ENCODE data around the gene IAH1.

The IAH1 gene

GRCh38 chr2:9474361-9475057 is at the start of gene IAH1:
Gene IAH1, plus strand, starts transcription at chr2:9474551. Its CDS starts 16 bp downstream, at chr2:9474567.
- peak; percentile 49 to 62 for DNase-seq (ENCODE audit: low read depth in 2 of 2)

GRCh38 chr2:9428965-9429577 is 45.3 kb upstream of the IAH1 start:
- DNase-seq (ENCODE audit: low read depth in 2 of 2), result no peak

DNA sequence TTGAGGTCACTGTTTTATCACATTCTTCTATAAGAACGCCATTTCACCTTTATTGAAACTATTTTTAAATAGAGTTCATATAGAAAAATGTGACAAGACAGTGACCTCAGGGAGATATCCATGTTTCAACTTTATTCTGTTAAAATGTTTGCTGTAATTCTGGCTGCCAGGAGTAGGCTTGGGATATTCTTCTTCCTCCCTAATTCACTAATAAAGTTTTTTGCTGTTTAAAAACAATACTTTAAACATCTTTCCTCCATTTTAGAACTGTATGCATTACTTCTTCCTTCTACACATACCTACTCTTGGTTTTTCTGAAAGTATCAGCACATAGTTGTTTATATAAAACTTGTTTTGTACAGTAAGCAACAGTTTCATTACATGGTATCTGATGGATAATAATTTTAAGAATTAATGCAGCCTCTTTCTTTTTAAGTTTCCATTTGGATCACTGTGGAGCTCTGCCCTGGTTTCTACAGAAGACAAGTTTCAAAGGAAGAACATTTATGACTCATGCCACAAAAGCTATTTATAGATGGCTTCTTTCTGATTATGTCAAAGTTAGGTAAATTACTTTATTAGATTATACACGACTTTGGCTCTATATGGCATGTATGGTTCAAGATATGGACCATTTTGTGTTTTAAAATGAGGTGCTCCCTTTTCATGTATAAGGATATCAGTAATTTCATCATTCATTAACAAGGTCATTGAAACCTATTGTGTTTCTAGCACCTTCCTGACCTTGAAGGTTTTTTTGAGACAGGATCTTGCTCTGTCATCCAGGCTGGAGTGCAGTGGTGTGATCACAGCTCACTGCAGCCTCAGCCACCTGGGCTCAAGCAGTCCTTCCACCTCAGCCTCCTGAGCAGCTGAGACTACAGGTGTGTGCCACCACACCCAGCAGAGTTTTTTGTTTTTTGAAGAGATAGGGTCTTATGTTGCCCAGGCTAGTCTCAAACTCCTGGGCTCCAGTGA is 43.7 kb upstream of the IAH1 start:
- DNase-seq (ENCODE audit: low read depth in 2 of 2), result no peak

DNA sequence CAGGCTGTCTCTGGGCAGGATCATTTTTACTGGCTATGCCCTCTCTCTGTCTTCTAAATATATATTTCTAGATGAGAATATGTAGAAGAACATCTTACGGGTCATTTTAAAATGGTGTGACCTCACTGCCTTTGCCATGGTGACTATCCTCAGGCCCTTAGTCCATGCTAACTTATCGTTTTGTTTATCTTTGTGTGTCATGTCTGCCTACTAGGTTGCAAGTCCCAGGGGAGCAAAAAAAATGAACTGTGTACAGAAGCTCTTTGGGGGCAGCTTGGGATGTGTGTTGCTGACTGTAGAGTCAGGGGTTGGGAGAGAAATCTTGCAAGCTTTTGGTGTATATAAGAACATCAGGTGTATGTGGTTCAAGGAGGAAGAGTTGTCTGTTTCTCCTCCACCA is 39.9 kb upstream of the IAH1 start:
- DNase-seq (ENCODE audit: low read depth in 2 of 2), result no peak

- no peak for DNase-seq (ENCODE audit: low read depth in 2 of 2)
Observed at GRCh38 chr2:9439536-9439935, 34.8 kb upstream of the IAH1 start.

GRCh38 chr2:9440058-9440727 is 34.2 kb upstream of the IAH1 start:
- no peak for DNase-seq (ENCODE audit: low read depth in 2 of 2)

DNA sequence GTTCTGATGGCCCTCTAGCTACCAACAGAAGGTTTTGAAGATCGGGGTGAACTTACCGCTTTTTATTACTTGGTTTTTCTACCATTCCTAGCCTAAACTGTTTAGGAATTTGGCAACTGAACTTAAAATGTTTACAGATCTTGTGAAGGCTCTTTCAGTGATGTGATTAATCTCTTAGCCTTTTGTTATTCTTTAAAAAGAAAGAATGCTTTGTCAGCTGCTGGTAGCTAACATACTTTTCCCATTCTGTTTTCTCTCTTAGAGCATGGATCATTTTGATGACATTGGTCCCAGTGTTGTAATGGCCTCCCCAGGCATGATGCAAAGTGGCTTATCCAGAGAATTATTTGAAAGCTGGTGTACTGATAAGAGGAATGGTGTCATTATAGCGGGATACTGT is 32.8 kb upstream of the IAH1 start:
- DNase-seq (ENCODE audit: low read depth in 2 of 2), result no peak

- no peak for DNase-seq (ENCODE audit: low read depth in 2 of 2)
Observed at GRCh38 chr2:9443526-9443925, 30.8 kb upstream of the IAH1 start.

DNA sequence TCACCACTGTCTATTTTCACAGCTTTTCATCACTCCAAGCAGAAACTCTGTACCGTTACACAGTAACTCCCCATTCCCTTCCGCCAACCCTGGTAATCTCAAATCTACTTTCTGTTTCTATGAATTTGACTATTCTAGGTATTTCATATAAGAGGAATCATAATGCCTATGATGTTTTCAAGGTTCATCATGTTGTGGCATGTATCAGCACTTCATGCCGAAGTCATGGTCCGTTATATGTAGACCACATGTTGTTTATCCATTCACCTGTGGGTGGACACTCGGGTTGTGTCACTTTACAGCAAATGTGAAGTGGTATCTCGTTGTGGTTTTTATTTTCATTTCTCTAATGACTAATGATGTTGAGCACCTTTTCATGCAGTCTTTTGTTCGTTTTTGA is 29.3 kb upstream of the IAH1 start:
- no peak for DNase-seq (ENCODE audit: low read depth in 2 of 2)

- no peak for DNase-seq (ENCODE audit: low read depth in 2 of 2)
Observed at GRCh38 chr2:9451231-9451630, 23.1 kb upstream of the IAH1 start.

DNA sequence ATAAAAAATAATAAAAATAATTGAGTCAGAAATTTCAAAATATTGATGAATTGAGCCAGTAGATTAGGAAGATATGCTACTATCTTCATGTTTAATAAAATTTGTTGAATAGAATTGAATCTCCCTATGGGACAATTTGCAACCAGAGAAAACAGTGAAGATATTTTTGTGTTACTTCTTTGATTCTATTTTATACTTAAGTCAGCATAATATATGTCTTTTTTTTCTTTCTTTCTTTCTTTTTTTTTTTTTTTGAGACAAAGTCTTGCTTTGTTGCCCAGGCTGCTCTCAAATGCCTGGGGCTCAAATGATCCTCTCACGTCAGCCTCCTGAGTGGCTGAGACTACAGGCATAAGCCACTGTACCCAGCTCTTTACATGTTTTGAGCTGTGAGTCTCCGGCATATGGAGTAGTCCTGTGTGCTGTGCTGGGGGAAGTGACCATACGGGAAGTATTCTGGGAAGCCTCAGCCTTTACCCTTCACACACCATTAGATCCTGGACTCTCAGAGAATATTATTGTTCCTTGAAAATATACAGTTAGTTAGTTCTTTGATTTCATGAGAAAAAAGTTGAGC is 13.8 kb upstream of the IAH1 start:
- DNase-seq (ENCODE audit: low read depth in 2 of 2), result no peak

- no peak for DNase-seq (ENCODE audit: low read depth in 2 of 2)
Observed at GRCh38 chr2:9461079-9461478, 13.3 kb upstream of the IAH1 start.

DNA sequence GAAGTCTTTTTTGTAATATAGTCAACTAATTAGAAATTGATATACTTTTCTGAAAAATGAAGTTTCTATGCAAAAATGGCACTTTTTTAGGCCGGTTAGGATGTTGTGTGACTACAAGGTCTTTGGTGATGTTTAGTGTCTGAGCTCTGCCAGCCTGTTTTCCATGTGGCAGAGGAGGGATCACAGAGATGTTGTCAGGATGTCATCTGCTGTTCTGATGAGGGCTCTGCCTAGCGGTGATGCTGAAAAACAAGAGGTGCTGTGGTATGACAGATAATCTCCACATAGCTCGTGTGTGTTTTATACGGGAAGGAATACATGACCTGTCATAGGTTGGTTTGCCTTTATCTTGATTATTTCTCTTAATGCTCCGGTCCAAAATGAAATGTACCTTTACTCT is 12.0 kb upstream of the IAH1 start:
- no peak for DNase-seq (ENCODE audit: low read depth in 2 of 2)

GRCh38 chr2:9462886-9463697 is 11.3 kb upstream of the IAH1 start:
- no peak for DNase-seq (ENCODE audit: low read depth in 2 of 2)

DNA sequence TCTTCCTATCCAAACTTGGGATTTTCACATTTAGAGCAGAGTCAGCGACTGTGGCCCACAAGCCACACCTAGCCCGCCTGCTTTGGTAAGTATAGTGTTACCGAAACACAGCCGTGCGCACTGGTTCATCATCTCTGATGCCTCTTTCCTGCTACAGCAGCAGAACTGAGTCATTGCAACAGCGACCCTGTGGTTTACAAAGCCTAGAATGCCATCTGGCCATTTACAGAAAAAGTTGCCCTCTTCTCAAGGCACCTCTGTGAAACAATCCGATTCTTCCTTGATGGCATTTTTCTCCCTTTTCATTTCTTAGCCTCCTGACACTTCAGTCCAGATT is 10.7 kb upstream of the IAH1 start:
- DNase-seq (ENCODE audit: low read depth in 2 of 2), result no peak

GRCh38 chr2:9465170-9465569 is 9.2 kb upstream of the IAH1 start:
- DNase-seq (ENCODE audit: low read depth in 2 of 2), result no peak

- no peak for DNase-seq (ENCODE audit: low read depth in 2 of 2)
Observed at GRCh38 chr2:9466147-9466683, 8.1 kb upstream of the IAH1 start.

GRCh38 chr2:9467687-9468086 is 6.7 kb upstream of the IAH1 start:
- no peak for DNase-seq (ENCODE audit: low read depth in 2 of 2)

- no peak for DNase-seq (ENCODE audit: low read depth in 2 of 2)
Observed at GRCh38 chr2:9471206-9471605, 3.1 kb upstream of the IAH1 start.

DNA sequence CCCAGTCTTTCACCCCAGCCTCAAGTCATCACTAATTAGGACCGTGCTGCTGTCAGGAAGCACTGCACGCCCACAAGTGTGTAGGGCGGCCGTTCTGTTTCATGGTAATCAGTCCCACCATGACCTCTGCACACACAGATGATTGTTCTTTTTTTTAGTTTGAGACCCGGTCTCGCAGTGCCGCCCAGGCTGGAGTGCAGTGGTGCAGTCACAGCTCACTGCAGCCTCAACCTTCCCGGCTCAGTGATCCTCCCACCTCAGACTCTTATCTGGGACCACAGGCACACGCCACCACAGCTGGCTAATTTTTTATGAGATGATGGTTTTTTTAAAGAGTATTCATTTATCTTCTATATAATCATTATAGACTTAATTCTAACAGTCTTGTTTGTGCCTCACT is 1.8 kb upstream of the IAH1 start:
- DNase-seq (ENCODE audit: low read depth in 2 of 2), result no peak
